Measurements from ENCODE around the gene MLANA. TPM values are rescaled to one million over a fixed set of nuclear protein-coding genes. Genes with fewer than 3 reads are reported as not detected.

Gene MLANA
- total RNA-seq, 2 experiments from 2014 or later: not detected

- H3K4me1 Mint-ChIP-seq (ENCODE audit: low read depth): no peaks in the 10 kb centered on the region
- no peak overlapping the region for H3K4me3 Mint-ChIP-seq
- H3K27me3 Mint-ChIP-seq: no peaks in the 10 kb centered on the region
- POLR2A ChIA-PET: no interaction called here
- ATAC-seq (no peak), DNase-seq (no peak)
- peaks cover 4% of the 10 kb centered on the region for H3K36me3 Mint-ChIP-seq (ENCODE audit: low read depth)
- H3K9me3 Mint-ChIP-seq: no peaks in the 10 kb centered on the region
- CTCF ChIA-PET: interaction anchor here (5.0 kb wide), 1 partner anchor 152 kb away, joined by 16 read pairs; no protein-coding TSS in a partner anchor
- intact Hi-C loops (cut with micrococcal nuclease): no loop called here
- TF ChIP-seq CTCF (IDR thresholded peaks at IDR 0.05): no peak
- H3K27ac Mint-ChIP-seq: no peak overlapping the region
Observed at GRCh38 chr9:5902377-5902776, 11.7 kb downstream of the MLANA start.

DNA sequence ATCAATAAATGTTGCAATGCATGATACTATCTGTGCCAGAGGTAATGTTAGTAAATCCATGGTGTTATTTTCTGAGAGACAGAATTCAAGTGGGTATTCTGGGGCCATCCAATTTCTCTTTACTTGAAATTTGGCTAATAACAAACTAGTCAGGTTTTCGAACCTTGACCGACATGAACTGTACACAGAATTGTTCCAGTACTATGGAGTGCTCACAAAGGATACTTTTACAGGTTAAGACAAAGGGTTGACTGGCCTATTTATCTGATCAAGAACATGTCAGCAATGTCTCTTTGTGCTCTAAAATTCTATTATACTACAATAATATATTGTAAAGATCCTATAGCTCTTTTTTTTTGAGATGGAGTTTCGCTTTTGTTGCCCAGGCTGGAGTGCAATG lies 18.2 kb downstream of the MLANA start:
- Mint-ChIP-seq H3K36me3 (ENCODE audit: low read depth) (peaks cover 2% of the 10 kb centered on the region), H3K4me1 (ENCODE audit: low read depth) (peaks cover 16% of the 10 kb centered on the region), H3K27ac (no peak overlapping the region), H3K4me3 (no peak overlapping the region), H3K27me3 (no peaks in the 10 kb centered on the region), H3K9me3 (no peaks in the 10 kb centered on the region)
- no peak for TF ChIP-seq CTCF (IDR thresholded peaks at IDR 0.05)
- POLR2A ChIA-PET: no interaction called here
- ATAC-seq: no peak
- intact Hi-C loops (cut with micrococcal nuclease): no loop called here
- no peak for DNase-seq
- CTCF ChIA-PET: interaction anchor here (0.8 kb wide), 1 partner anchor 40 kb away, joined by 4 read pairs; no protein-coding TSS in a partner anchor

DNA sequence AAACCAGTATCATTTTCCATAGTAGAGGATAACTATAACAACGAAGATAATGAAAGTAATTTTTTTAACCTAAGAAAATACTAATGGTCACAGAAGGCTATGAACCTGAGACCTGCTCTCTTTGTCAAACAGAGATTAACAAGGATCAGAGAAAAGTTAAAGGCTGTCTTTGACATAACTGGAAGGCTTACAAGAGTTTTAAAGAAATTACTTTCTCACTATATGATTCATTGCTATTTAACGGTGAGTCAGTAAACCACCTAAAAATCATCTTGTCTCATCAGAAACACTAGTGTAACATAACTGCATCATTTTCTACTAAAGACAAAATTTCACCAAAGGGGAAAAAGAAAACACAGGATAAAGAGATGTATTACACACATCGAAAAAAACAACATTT lies 19.3 kb downstream of the MLANA start:
- H3K27ac Mint-ChIP-seq: peak overlapping the region; percentile 81
- CTCF ChIA-PET: interaction anchor here (0.8 kb wide), 1 partner anchor 41 kb away, joined by 4 read pairs; no protein-coding TSS in a partner anchor

GRCh38 chr9:5910413-5911057 lies 19.8 kb downstream of the MLANA start:
- no peaks in the 10 kb centered on the region for H3K27me3 Mint-ChIP-seq
- POLR2A ChIA-PET: no interaction called here
- no peaks in the 10 kb centered on the region for H3K9me3 Mint-ChIP-seq
- intact Hi-C loops (cut with micrococcal nuclease): no loop called here
- H3K4me1 Mint-ChIP-seq (ENCODE audit: low read depth): peaks cover 16% of the 10 kb centered on the region
- ATAC-seq: peak; percentile 66
- H3K27ac Mint-ChIP-seq: peak overlapping the region; percentile 81
- DNase-seq: peak; percentile 52
- TF ChIP-seq CTCF (IDR thresholded peaks at IDR 0.05): no peak
- peaks cover 2% of the 10 kb centered on the region for H3K36me3 Mint-ChIP-seq (ENCODE audit: low read depth)
- CTCF ChIA-PET: no interaction called here
- H3K4me3 Mint-ChIP-seq: peak overlapping the region; percentile 18

More for the DNA sequence above, 19.3 kb downstream of the MLANA start:
- peaks cover 16% of the 10 kb centered on the region for H3K4me1 Mint-ChIP-seq (ENCODE audit: low read depth)
- no peaks in the 10 kb centered on the region for H3K27me3 Mint-ChIP-seq
- no peak for DNase-seq
- intact Hi-C loops (cut with micrococcal nuclease): no loop called here
- no peaks in the 10 kb centered on the region for H3K9me3 Mint-ChIP-seq
- peaks cover 2% of the 10 kb centered on the region for H3K36me3 Mint-ChIP-seq (ENCODE audit: low read depth)
- ATAC-seq: peak; percentile 85
- POLR2A ChIA-PET: no interaction called here
- H3K4me3 Mint-ChIP-seq: no peak overlapping the region
- no peak for TF ChIP-seq CTCF (IDR thresholded peaks at IDR 0.05)

GRCh38 chr9:5915438-5915837 lies 24.7 kb downstream of the MLANA start:
- POLR2A ChIA-PET: no interaction called here
- H3K9me3 Mint-ChIP-seq: no peaks in the 10 kb centered on the region
- intact Hi-C loops (cut with micrococcal nuclease): no loop called here
- no peak overlapping the region for H3K27ac Mint-ChIP-seq
- peaks cover 5% of the 10 kb centered on the region for H3K36me3 Mint-ChIP-seq (ENCODE audit: low read depth)
- ATAC-seq: no peak
- CTCF ChIA-PET: interaction anchor here (1.6 kb wide), 1 partner anchor 29 kb away, joined by 7 read pairs; no protein-coding TSS in a partner anchor
- no peak for TF ChIP-seq CTCF (IDR thresholded peaks at IDR 0.05)
- DNase-seq: no peak
- no peak overlapping the region for H3K4me3 Mint-ChIP-seq
- H3K4me1 Mint-ChIP-seq (ENCODE audit: low read depth): peaks cover 8% of the 10 kb centered on the region
- H3K27me3 Mint-ChIP-seq: no peaks in the 10 kb centered on the region
